GM19468 (cell line): ENCODE results near the gene SH3RF3.
"Not testable (repeated sequence)": the region's sequence is repeated elsewhere in the genome, so short reads cannot be mapped to it uniquely, and the experiment has no call there.

Experiments used
- ATAC-seq: cut with Tn5 transposase; IDR thresholded peaks from one replicate; pipeline ENCODE4 v1.9.1; 2021; ENCODE audit warnings: mild to moderate bottlenecking, moderate library complexity, moderate number of reproducible peaks; ENCODE audit not compliant: unreplicated experiment; ENCODE audit errors: extremely low read depth

The SH3RF3 gene

GRCh38 chr2:109521233-109522062 is 392.4 kb downstream of the SH3RF3 start:
- ATAC-seq: no peak

- ATAC-seq: no peak
These were observed 393.0 kb downstream of the SH3RF3 start for GRCh38 chr2:109522063-109522374.

GRCh38 chr2:109523121-109523520 is 394.1 kb downstream of the SH3RF3 start:
- ATAC-seq: no peak

DNA sequence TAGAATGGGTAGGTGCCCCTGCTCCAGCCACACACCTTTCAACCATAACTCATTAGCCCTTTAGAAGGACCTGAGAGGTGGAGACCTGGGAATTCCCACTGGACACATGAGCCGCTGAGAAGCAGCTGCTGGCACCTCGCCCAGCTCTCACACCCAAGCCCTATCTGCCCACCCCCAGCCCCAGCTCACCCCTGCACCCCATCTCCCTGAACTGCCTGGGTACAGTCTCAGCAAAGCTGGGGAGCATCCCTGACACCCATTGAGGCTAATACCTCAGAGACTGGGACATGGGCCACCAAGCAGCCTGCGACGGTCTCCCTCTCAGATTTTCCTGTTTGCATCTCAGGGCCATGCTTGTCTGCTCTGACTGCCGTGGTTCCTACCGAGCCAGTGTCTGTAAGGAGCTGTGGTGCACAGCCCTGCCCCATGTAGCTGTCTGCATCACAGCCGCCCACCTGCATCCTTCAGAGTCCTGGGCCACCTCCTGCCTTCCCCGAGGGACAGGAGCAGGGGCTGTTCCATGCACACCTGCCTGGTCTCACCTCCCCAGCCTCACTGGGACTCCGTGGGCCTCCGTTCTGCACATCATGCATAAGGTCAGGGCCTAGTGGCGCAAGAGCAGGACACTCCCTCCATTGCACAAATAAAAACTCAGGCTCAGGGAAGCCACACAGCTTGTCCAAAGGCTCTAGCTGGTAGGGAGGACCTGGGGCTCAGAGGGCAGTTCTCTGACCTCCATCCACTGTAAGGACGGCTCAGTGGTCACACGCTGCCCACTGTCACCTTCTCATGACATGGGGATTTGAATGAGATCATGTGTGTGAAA is 394.7 kb downstream of the SH3RF3 start:
- no peak for ATAC-seq

DNA sequence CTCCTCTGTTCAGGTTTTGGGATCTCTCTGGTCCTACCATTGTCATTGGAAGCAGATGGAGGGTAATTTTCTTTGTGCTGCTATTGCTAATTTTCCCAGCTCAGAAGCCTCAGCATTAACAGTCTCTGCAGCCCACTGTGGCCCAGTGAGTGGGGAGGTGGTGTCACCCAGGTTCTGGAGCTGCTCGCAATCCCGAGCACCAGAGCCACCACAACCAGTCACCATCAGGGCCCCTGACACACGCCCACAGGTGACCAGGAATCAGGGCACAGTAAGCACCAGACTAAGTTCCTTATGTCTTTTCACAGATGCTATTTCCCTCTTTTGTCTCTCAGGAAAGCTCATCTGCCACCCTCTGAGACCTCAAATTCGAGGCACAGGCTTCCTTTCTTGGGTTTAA is 396.8 kb downstream of the SH3RF3 start:
- ATAC-seq: no peak

- no peak for ATAC-seq
These were observed 397.5 kb downstream of the SH3RF3 start for GRCh38 chr2:109526442-109526970.

GRCh38 chr2:109527079-109527478 is 398.1 kb downstream of the SH3RF3 start:
- no peak for ATAC-seq

DNA sequence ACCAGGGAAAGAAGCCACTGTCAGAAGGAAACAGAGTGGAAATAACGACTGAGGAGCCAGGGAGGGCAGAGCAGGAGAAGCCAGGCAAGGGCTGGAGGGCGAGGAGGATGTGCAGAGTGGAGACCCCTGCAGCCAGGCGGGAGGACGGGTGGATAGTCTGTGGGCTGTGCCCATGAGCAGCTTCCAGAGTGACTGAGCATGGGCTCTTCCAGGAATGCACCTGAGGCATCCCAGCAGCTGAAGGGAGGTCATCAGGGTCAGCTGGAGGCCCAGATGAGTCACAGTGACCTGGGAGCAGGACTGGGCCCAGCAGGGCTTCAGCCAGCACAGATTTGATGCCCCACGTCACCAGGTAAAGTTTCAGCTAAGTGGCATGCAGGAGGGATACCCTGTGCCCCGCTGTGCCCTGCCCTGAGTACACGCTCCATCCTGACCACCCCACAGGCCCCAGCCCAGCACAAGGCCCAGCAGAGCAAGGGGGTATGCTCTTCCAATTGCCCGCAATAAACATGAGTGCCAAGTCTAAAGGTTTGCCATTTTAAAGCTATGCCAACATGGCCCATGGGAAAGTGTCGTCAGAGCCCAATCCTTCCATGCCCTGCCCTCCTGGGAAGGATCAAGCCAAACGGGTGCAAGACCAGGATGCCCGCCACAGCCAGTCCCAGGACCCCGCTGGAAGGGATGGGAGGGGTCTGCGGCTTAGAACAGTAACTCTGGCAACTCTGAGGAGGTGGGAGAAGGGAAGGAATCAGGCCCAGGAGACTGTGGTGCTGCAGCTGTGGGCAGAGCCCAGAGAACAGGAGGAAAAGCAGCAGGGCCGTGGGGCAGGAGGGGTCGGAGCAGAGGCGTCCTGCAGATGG is 399.1 kb downstream of the SH3RF3 start:
- ATAC-seq: no peak

DNA sequence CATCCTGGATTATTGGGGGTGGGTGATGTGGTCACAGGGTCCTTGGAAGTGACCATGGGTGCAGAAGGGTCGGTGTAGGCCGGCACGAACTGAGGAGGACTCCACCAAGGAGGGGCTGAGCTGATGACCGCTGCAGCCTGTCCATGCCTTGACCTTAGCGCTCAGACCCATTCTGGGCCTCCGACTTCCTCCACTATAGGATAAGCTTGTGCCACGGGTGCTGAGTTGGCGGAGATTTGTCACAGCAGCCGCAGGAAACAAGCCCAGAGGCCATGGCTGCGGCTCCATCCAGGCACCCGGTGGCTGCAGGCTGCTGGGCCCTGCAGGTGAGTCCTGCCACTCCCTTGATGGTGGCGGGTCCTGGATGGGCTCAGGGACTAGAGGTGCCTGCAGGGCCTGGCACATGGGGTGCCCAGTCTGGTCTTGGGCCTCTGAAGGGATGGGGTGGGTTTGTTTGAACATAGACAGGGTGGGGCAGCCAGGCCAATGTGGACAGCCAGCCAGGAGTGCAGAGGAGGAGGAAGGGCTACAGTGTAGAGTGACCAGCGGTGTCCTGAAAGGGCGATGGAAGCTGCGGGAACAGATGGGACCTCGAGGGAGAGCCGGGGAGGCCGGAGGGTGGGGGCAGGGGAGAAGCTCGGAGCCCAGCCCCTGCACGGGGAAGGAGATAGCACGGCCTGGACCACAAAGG is 400.0 kb downstream of the SH3RF3 start:
- ATAC-seq: no peak

- ATAC-seq: no peak
These were observed 400.8 kb downstream of the SH3RF3 start for GRCh38 chr2:109529532-109530449.

DNA sequence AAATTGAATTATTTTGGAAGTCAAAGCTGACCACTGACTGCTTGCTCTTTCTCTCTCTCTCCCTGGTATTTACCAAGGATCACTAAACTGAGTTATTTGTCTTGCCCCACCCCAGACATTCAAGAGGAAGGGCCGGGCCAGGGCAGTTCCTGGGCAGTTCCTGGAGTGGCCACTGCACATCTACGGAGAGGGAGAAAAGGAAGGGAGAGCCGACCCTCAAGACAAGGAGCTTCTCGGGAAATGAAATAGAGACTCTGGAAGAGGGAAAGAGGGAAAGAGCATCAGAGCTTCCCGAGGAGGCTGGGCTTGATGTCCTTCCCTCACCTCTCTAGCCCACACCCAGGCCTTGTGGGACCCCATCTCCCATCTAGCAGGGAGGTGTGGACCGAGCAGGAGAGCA is 401.7 kb downstream of the SH3RF3 start:
- no peak for ATAC-seq

DNA sequence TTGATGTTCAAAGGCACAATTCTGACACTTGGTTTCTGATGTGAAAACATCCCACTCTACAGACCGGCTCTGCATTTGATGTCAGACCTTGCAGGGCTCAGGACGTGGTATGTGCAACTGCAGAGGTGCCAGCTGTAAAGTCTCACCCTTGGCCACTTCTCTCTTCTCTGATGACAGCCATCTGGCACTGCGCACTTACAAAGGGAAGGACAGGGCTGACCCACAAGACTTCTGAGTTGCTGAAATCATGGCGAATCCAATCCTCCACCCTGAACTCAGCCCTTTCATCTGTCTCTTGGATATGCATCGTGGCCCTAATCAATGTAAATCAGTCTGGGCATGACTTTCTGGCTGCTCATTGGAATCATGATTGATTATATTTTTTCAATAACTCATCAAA is 402.2 kb downstream of the SH3RF3 start:
- ATAC-seq: no peak

- ATAC-seq: no peak
These were observed 403.1 kb downstream of the SH3RF3 start for GRCh38 chr2:109531896-109532727.

DNA sequence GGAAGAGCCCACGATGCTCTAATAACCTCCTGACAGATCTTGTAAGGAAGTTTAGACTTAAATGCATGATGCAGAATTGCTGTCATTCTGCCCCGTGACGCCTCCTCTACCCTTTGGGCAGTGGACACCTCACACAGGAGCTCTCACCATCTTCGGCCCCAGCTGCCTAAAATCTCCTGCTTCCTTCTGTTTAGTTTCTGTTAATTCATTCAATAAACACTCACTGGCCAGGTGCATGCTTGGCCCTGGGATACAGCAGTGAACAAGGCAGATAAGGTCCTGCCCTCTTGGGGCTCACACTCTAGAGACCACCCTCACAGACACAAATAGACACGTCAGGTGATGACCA is 403.7 kb downstream of the SH3RF3 start:
- ATAC-seq: no peak

- ATAC-seq: no peak
These were observed 404.8 kb downstream of the SH3RF3 start for GRCh38 chr2:109533823-109534222.

- no peak for ATAC-seq
These were observed 406.4 kb downstream of the SH3RF3 start for GRCh38 chr2:109535217-109535946.

- not testable (repeated sequence) for ATAC-seq
These were observed 407.6 kb downstream of the SH3RF3 start for GRCh38 chr2:109536556-109536955.
